Mucosa of descending colon (tissue), 3 donors: ENCODE results near the gene ABCA4. TPM values are rescaled to one million over a fixed set of nuclear protein-coding genes. Genes with fewer than 3 reads are reported as not detected.

ENCODE experiments used
- ATAC-seq: fragments of 200-7000 bp; cut with Tn5 transposase; one replicate; pipeline ENCODE4 v1.9.1; 2020; ENCODE audit warnings: mild to moderate bottlenecking, moderate library complexity
- DNase-seq, 3 donors: peaks; one replicate each; pipeline ENCODE4 v3.0.0-alpha.2; 2020
- H3K36me3 ChIP-seq: fragments of 200-600 bp; one replicate; pipeline ENCODE4 v1.8.0; 2021; ENCODE audit warnings: low read depth, mild to moderate bottlenecking
- H3K4me1 ChIP-seq: fragments of 200-600 bp; one replicate; pipeline ENCODE4 v1.8.0; 2021; ENCODE audit warnings: low read depth, mild to moderate bottlenecking
- H3K4me3 ChIP-seq: fragments of 200-600 bp; one replicate; pipeline ENCODE4 v1.8.0; 2021; ENCODE audit warnings: mild to moderate bottlenecking
- H3K9me3 ChIP-seq: fragments of 200-600 bp; one replicate; pipeline ENCODE4 v1.8.0; 2021; ENCODE audit warnings: mild to moderate bottlenecking
- CTCF ChIP-seq: fragments of 200-600 bp; IDR thresholded peaks from one replicate; pipeline ENCODE4 v1.8.0; 2022; ENCODE audit warnings: antibody characterized with exemption, mild to moderate bottlenecking
- intact Hi-C, 2 donors: fragments of 100-400 bp; cut with DNase I in 1 of 2; cut with micrococcal nuclease in 1 of 2; formaldehyde crosslinking; loops; one replicate each; pipeline versions ENCODE4 v1.11.0 to v1.11.1; 2022; cut with DNase I, micrococcal nuclease
- total RNA-seq, 3 donors: library from RNA; stranded (reverse); fragmentation: NEBNext Ultra II Directional in 2 of 3; extraction: Animal tissue kit (Norgen Biotek cat#: 25700) in 2 of 3; gene quantifications; one replicate each; pipeline versions ENCODE4 v1.2.1 to v1.2.4, GENCODE V29; 2021 to 2023
- donor health status: DM: no; HTN: no; CAD: no; lungs with moderate emphysema.
- donor health status: DM: no; HTN: no; CAD: no.
- donor health status: DM: no; HTN: yes; CAD: no.

The ABCA4 gene
- total RNA-seq, 3 donors from 2014 or later: 0.34 to 1.0 TPM; not detected in 1

- intact Hi-C loops: no loop called here
- peaks cover 26% of the 10 kb centered on the region for H3K4me1 ChIP-seq
- ATAC-seq: no peak
Observed at GRCh38 chr1:94071976-94072375, 49.0 kb downstream of the ABCA4 start.

DNA sequence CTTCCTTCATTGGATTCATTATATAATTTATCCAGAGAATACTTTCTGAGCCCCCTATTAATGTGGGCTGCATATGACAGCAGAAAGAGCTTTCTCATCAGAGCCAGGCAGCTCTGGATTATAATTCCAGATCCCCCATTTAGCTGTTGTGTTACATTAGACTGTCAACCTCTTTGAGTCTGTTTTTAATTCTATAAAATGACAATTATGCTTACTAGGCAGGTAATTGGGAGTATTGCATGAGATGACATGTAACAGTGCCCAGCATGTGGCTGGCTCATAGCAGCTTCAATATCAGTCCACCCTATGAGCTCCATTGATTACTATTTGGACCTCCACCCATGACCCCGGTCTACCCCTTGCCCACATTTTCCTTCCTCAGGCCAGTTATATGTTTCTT, 49.6 kb downstream of the ABCA4 start:
- Histone ChIP-seq H3K4me1 (peaks cover 26% of the 10 kb centered on the region), H3K4me3 (no peak overlapping the region), H3K9me3 (no peaks in the 10 kb centered on the region), H3K36me3 (no peaks in the 10 kb centered on the region)
- intact Hi-C loops: no loop called here
- ATAC-seq (no peak), DNase-seq (no peak)
- TF ChIP-seq CTCF: no peak

More at GRCh38 chr1:94071976-94072375, 49.0 kb downstream of the ABCA4 start:
- Histone ChIP-seq H3K9me3 (no peaks in the 10 kb centered on the region), H3K36me3 (no peaks in the 10 kb centered on the region), H3K4me3 (no peak overlapping the region)
- DNase-seq: no peak
- no peak for TF ChIP-seq CTCF

- DNase-seq: no peak
- TF ChIP-seq CTCF: no peak
- ATAC-seq: no peak
- peaks cover 26% of the 10 kb centered on the region for H3K4me1 ChIP-seq
- H3K36me3 ChIP-seq: no peaks in the 10 kb centered on the region
- no peaks in the 10 kb centered on the region for H3K9me3 ChIP-seq
- H3K4me3 ChIP-seq: no peak overlapping the region
- intact Hi-C loops: no loop called here
Observed at GRCh38 chr1:94070865-94071264, 50.1 kb downstream of the ABCA4 start.

DNA sequence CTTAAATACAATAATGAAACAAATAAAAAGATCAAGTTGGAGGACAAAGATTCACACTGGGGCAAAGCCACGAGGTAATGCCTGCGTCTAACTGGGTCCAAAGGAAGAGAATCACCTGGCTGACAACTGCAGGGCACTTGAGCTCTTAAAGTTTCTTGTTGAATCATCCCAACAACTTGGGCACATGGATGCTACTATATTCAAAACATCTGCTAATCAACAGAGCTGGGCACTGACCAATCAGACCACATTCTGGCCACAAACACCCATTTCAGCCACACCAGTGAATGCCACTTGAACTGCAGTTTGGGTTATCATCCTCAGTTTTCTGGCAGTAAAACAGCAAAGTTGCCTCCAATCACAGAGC, 51.0 kb downstream of the ABCA4 start:
- no peak for TF ChIP-seq CTCF
- peaks cover 26% of the 10 kb centered on the region for H3K4me1 ChIP-seq
- intact Hi-C loops: loop anchor here in 1 of 2 donors (10.0 kb wide), 2 partner anchors 175 to 395 kb away; no protein-coding TSS in a partner anchor
- no peaks in the 10 kb centered on the region for H3K36me3 ChIP-seq
- H3K9me3 ChIP-seq: no peaks in the 10 kb centered on the region
- DNase-seq: no peak
- no peak overlapping the region for H3K4me3 ChIP-seq
- ATAC-seq: no peak

DNA sequence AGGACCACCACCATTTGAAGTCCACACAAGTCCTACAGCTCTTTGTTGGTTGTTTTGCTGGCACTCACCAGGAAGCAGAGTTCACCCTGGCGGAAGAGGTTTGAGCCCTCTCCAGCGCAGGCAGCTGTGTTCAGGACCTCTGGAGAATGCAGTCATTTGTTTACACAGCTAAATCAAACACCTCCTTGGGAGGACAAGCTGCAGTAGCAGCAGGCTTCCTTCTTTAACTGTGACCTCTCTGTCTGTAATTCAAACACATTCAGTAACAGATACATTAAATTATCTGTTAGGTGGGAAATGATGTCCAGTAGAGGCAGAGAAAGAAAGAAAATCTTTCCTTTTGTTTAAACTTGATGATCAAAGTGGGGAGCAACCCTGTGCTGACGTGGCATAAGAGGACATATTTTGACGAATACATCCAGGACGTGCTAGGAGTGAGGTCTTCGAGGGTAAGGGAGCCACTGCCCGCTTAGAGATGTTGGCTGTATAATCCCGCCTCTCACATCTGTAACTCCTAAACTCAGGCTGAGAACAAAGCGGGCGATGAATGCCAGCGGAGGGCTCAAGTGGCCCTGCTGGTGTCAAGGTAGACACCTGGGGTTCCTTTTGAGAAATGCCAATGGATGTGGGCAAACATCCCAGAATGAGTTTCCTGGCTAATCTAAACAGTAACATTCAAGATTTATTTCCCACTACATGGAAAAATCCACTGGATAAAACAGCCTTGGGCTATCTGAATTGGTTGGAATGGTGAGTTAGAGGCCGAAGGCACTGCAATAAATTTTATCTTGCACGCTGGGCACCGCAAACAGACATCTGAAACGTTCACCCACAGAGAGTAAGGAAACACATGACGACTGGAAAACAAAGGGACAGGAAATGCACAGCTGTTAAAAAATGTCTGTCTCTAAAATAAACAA, 51.7 kb downstream of the ABCA4 start:
- TF ChIP-seq CTCF: no peak
- DNase-seq (peak; percentile 67 to 70 (median 68)), ATAC-seq (peak; percentile 94)
- intact Hi-C loops: loop anchor here in 1 of 2 donors (10.0 kb wide), 2 partner anchors 176 to 396 kb away; no protein-coding TSS in a partner anchor
- Histone ChIP-seq H3K4me1 (peaks cover 26% of the 10 kb centered on the region), H3K36me3 (no peaks in the 10 kb centered on the region), H3K4me3 (no peak overlapping the region), H3K9me3 (no peaks in the 10 kb centered on the region)
